ENCODE measurements around the gene FAM187B. TPM values are rescaled to one million over a fixed set of nuclear protein-coding genes. Genes with fewer than 3 reads are reported as not detected.

Gene FAM187B
- total RNA-seq, 1 experiment from 2014 or later, result not detected

- no peak for TF ChIP-seq CTCF (IDR thresholded peaks at IDR 0.05; ENCODE audit: unreplicated experiment)
- Mint-ChIP-seq H3K4me1 (ENCODE audit: low read depth, unreplicated experiment) (peaks cover 31% of the 10 kb centered on the region), H3K27ac (ENCODE audit: unreplicated experiment) (peak overlapping the region; percentile 15), H3K27me3 (ENCODE audit: unreplicated experiment) (no peaks in the 10 kb centered on the region), H3K36me3 (ENCODE audit: insufficient read depth, unreplicated experiment) (peaks cover 94% of the 10 kb centered on the region), H3K9me3 (ENCODE audit: low read depth, unreplicated experiment) (no peaks in the 10 kb centered on the region), H3K4me3 (ENCODE audit: low read depth, unreplicated experiment) (no peak overlapping the region)
- BruUV-seq (replicated peaks), result no TSS peak
- no peak for DNase-seq
- intact Hi-C loops (cut with micrococcal nuclease; ENCODE audit: unreplicated experiment), result no loop called here
- CTCF ChIA-PET, result no interaction called here
Measured at GRCh38 chr19:35257113-35257461, 28.5 kb upstream of the FAM187B start.

- H3K9me3 Mint-ChIP-seq (ENCODE audit: low read depth, unreplicated experiment), result no peaks in the 10 kb centered on the region
- BruUV-seq (replicated peaks), result no TSS peak
- no peaks in the 10 kb centered on the region for H3K27me3 Mint-ChIP-seq (ENCODE audit: unreplicated experiment)
- H3K4me3 Mint-ChIP-seq (ENCODE audit: low read depth, unreplicated experiment), result no peak overlapping the region
- intact Hi-C loops (cut with micrococcal nuclease; ENCODE audit: unreplicated experiment), result no loop called here
- no peak overlapping the region for H3K27ac Mint-ChIP-seq (ENCODE audit: unreplicated experiment)
- peaks cover 94% of the 10 kb centered on the region for H3K36me3 Mint-ChIP-seq (ENCODE audit: insufficient read depth, unreplicated experiment)
- no peak for TF ChIP-seq CTCF (IDR thresholded peaks at IDR 0.05; ENCODE audit: unreplicated experiment)
- no peak for DNase-seq
- CTCF ChIA-PET, result interaction anchor here (0.8 kb wide), 1 partner anchor 87 kb away, joined by 4 read pairs; no protein-coding TSS in a partner anchor
- peaks cover 36% of the 10 kb centered on the region for H3K4me1 Mint-ChIP-seq (ENCODE audit: low read depth, unreplicated experiment)
Measured at GRCh38 chr19:35256566-35256965, 28.0 kb upstream of the FAM187B start.

- no TSS peak for BruUV-seq (replicated peaks)
- TF ChIP-seq CTCF (IDR thresholded peaks at IDR 0.05; ENCODE audit: unreplicated experiment), result no peak
- Mint-ChIP-seq H3K27ac (ENCODE audit: unreplicated experiment) (peak overlapping the region; percentile 43), H3K36me3 (ENCODE audit: insufficient read depth, unreplicated experiment) (peaks cover 97% of the 10 kb centered on the region), H3K4me1 (ENCODE audit: low read depth, unreplicated experiment) (peaks cover 47% of the 10 kb centered on the region), H3K4me3 (ENCODE audit: low read depth, unreplicated experiment) (no peak overlapping the region), H3K27me3 (ENCODE audit: unreplicated experiment) (no peaks in the 10 kb centered on the region), H3K9me3 (ENCODE audit: low read depth, unreplicated experiment) (no peaks in the 10 kb centered on the region)
- intact Hi-C loops (cut with micrococcal nuclease; ENCODE audit: unreplicated experiment), result no loop called here
- DNase-seq, result no peak
- CTCF ChIA-PET, result interaction anchor here (1.0 kb wide), 1 partner anchor 55 kb away, joined by 3 read pairs; no protein-coding TSS in a partner anchor
Measured at GRCh38 chr19:35254341-35255297, 26.1 kb upstream of the FAM187B start.

GRCh38 chr19:35253316-35254286 lies 25.1 kb upstream of the FAM187B start:
- peaks cover 98% of the 10 kb centered on the region for H3K36me3 Mint-ChIP-seq (ENCODE audit: insufficient read depth, unreplicated experiment)
- no TSS peak for BruUV-seq (replicated peaks)
- H3K27me3 Mint-ChIP-seq (ENCODE audit: unreplicated experiment), result no peaks in the 10 kb centered on the region
- no peaks in the 10 kb centered on the region for H3K9me3 Mint-ChIP-seq (ENCODE audit: low read depth, unreplicated experiment)
- peak overlapping the region; percentile 37 for H3K4me3 Mint-ChIP-seq (ENCODE audit: low read depth, unreplicated experiment)
- no peak for TF ChIP-seq CTCF (IDR thresholded peaks at IDR 0.05; ENCODE audit: unreplicated experiment)
- H3K27ac Mint-ChIP-seq (ENCODE audit: unreplicated experiment), result no peak overlapping the region
- no peak for DNase-seq
- H3K4me1 Mint-ChIP-seq (ENCODE audit: low read depth, unreplicated experiment), result peaks cover 49% of the 10 kb centered on the region
- intact Hi-C loops (cut with micrococcal nuclease; ENCODE audit: unreplicated experiment), result no loop called here
- CTCF ChIA-PET, result no interaction called here
